Left lobe of liver (tissue), 2 donors: ENCODE measurements around the gene ZNF419. TPM values are rescaled to one million over a fixed set of nuclear protein-coding genes. Genes with fewer than 3 reads are reported as not detected.
A peak's percentile ranks its signal among the peaks of the same experiment; 100 is the strongest.

ENCODE experiments used
- ATAC-seq: fragments of 200-7000 bp; cut with Tn5 transposase; one replicate; pipeline ENCODE4 v1.9.1; 2020; ENCODE audit warnings: mild to moderate bottlenecking, moderate library complexity
- DNase-seq: peaks from one replicate; pipeline ENCODE4 v3.0.0-alpha.2; 2020; ENCODE audit warnings: low spot score
- total RNA-seq: library from RNA; stranded (reverse); gene quantifications from one replicate; pipeline ENCODE4 v1.2.1, GENCODE V29; 2021
- donor health status: DM: no; HTN: no; CAD: no; lungs with moderate emphysema.
- donor health status: DM: no; HTN: yes; CAD: no.

Gene ZNF419
- total RNA-seq, 1 donor from 2014 or later, result 3.5 TPM

DNA sequence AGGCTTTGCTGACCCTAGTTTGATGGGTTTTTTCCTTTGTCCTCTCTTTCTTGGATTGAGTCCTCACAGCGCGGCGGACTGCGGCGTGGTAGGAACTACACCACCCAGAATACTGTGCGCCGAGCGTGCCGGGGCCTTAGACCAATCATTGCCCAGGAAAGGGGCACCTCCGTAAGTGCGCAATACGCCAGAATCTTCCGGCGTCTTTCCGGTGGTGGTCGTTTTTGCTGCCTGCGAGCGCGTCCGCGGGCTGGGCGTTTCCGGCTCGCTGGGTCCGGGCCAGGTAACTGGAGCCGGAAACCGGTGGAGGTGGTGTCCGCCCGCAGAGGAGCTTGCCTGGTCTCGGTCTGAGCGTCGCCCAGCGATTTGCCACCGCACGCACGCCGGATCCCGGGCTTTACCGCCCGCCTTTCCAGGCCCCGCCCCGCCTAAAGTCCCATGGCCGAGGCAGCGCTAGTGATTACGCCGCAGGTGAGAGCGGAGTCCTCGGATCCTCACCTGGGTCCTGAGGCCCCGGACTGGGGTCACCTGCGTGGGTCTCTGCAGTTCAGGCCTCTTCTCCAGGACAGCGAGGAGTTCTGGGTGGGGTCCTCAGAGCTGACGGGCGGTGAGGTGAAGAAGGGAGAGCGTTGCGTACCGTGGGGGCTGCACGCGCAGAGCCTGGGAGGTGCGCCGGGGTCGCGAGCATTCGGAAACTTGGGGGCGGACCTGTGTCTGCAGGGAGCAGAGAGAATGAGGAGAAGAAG, 39.8 kb downstream of the ZNF419 start, which contains the start of gene ZNF549:
ZNF549 (plus strand) TSS at position 221 of the 746 bp plus-strand sequence; CDS start at position 439, 218 bp downstream.
- peak; percentile 99 for ATAC-seq
- DNase-seq, result peak; percentile 88

- no peak for DNase-seq
- no peak for ATAC-seq
These were observed 50.5 kb downstream of the ZNF419 start for GRCh38 chr19:57537953-57538547.

Other genes with a start within 250 kb of the ZNF419 start
- 4.5 TPM for gene ZNF805, start 247.1 kb upstream of the ZNF419 start, total RNA-seq
- gene ZNF460, start 207.3 kb upstream of the ZNF419 start, total RNA-seq, result 22.1 TPM
- 2.2 TPM for gene ZNF543, start 167.3 kb upstream of the ZNF419 start, total RNA-seq
- gene ZNF304, start 136.5 kb upstream of the ZNF419 start, total RNA-seq, result 2.6 TPM
- gene TRAPPC2B, start 124.2 kb upstream of the ZNF419 start, total RNA-seq, result 1.2 TPM
- gene ZNF547, start 124.2 kb upstream of the ZNF419 start, total RNA-seq, result 0.78 TPM
- gene ZNF548, start 97.9 kb upstream of the ZNF419 start, total RNA-seq, result 6.4 TPM
- 4.6 TPM for gene ZNF17, start 76.6 kb upstream of the ZNF419 start, total RNA-seq
- gene ZNF749, start 52.4 kb upstream of the ZNF419 start, total RNA-seq, result 3.1 TPM
- gene VN1R1, start 30.6 kb upstream of the ZNF419 start, total RNA-seq, result 0.43 TPM
- gene ZNF772, start 10.2 kb upstream of the ZNF419 start, total RNA-seq, result 3.6 TPM
- 2.3 TPM for gene ZNF773, start 12.2 kb downstream of the ZNF419 start, total RNA-seq
- gene ZNF549, start 39.6 kb downstream of the ZNF419 start, total RNA-seq, result 1.0 TPM
- 2.4 TPM for gene ZNF550, start 72.1 kb downstream of the ZNF419 start, total RNA-seq
- gene ZNF416, start 91.2 kb downstream of the ZNF419 start, total RNA-seq, result 1.4 TPM
- 0.18 TPM for gene ZIK1, start 96.4 kb downstream of the ZNF419 start, total RNA-seq
- gene ZNF530, start 112.1 kb downstream of the ZNF419 start, total RNA-seq, result 0.50 TPM
- gene ZNF134, start 126.5 kb downstream of the ZNF419 start, total RNA-seq, result 6.9 TPM
- gene ZNF211, start 145.4 kb downstream of the ZNF419 start, total RNA-seq, result 4.9 TPM
- gene ZSCAN4, start 181.2 kb downstream of the ZNF419 start, total RNA-seq, result not detected
- 1.8 TPM for gene ZNF551, start 194.2 kb downstream of the ZNF419 start, total RNA-seq
- 0.96 TPM for gene ZNF154, start 221.5 kb downstream of the ZNF419 start, total RNA-seq
- 2.1 TPM for gene ZNF671, start 239.9 kb downstream of the ZNF419 start, total RNA-seq